Activated CD8-positive, alpha-beta memory T cell treated with anti-CD3 and anti-CD28 coated beads, Interleukin-2, amount 50 U/mL, for 1 hour (primary cell): Measurements from ENCODE around the gene TAS2R39.
A peak's percentile ranks its signal among the peaks of the same experiment; 100 is the strongest.
"Not testable (repeated sequence)": the region's sequence is repeated elsewhere in the genome, so short reads cannot be mapped to it uniquely, and the experiment has no call there.

Experiments used
- DNase-seq: peaks from one replicate; pipeline ENCODE4 v3.0.0-alpha.2; 2020; ENCODE audit errors: extremely low read depth

The TAS2R39 gene

DNA sequence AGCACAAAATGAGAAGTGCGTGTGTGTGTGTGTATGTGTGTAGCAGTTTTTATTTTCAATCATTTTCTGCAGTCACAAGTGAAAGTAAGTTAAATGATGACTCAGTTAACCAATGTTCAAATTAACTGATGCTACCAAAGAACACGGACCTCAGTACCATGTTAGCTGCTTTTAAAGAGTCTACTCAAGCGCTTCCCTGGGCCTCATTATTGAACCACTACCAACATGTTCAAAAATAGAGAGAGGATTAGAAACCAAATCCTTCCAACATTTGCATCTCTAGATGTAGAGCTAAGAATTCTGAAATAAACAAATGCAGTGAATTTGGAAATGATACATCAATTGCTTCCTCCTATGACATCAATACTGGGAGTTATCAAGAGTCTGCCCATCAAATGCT, at the start of gene TAS2R39:
Gene TAS2R39, plus strand, starts transcription at position 396 of the 400 bp plus-strand sequence. Its CDS starts 0 bp downstream, at position 396.
- no peak for DNase-seq

DNA sequence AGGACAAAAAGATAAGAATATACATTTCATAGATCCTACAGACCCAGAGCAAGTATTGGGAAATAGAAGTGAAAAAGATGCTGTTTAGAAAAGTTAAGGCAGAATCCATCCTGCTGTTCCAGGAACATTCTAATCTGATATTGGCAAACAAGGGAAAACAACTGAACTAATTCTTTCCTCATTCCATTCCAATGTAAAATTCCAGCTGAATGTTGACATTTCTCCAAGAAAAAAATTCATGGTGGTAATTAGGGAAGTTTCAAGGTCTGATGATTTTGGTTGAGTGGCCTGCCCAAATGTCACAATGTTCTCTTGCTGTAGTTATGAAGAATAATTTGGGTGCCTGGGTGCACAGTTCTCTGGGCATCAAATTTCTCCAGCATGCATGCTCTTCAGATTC, 36.1 kb upstream of the TAS2R39 start:
- no peak for DNase-seq

DNA sequence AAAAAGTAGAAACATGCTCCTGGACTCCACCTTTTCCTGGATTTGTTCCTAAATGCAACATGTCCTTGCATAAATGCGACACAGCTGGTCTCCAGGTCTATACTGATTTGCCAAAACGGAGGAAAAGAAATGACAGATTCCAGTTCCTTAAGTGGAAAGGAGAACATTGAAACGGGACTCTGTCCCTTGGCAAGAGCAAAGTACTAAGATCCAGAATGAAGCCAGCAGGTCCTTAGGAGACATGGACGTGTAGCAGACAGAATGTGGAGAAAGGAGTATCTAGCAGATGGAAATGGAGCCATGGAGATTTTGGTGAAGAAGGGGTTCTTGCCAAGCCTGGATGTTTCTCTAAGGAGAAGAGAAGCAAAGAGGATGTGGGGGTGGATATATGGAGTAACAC, 35.2 kb upstream of the TAS2R39 start:
- DNase-seq = no peak

DNA sequence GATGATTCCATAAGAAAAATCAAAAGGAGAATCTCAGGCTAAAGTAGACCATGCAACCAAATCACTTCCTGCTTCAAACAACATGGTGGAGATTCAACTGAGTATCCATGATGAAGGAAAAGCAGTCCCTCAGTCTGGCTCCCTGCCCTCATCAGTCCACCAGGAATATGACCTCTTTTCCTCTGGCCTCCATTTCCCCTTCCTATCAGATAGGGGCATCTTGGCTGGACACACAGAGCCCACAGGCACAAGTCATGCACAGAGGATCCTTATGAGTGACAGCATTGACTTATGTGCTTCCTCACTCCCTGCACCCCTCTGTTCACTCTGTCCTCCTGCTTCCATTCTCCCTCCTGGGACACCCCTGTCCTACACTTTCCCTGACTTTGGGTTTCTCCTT, 34.6 kb upstream of the TAS2R39 start:
- no peak for DNase-seq

DNA sequence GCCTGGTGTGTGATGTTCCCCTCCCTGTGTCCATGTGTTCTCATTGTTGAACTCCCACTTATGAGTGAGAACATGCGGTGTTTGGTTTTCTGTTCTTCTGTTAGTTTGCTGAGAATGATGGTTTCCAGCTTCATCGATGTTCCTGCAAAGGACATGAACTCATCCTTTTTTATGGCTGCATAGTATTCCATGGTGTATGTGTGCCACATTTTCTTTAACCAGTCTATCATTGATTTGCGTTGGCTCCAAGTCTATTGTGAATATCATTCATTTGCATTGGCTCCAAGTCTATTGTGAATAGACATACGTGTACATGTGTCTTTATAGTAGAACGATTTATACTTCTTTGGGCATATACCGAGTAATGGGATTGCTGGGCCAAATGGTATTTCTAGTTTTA, 32.5 kb upstream of the TAS2R39 start:
- DNase-seq = not testable (repeated sequence)

DNA sequence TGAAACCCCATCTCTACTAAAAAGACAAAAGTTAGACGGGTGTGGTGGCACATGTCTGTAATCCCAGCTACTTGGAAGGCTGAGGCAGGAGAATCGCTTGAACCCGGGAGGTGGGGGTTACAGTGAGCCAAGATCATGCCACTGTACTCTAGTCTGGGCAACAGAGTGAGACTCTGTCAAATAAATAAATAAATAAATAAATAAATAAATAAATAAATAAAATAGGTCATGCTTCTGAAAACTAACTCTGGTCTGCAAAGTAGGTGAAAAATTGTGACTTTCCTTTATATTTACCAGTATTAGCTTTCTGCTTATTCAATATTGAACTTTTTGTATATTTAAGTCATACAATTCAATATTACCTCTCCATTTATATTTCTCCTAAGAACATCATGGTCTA, 24.6 kb upstream of the TAS2R39 start:
- not testable (repeated sequence) for DNase-seq

DNA sequence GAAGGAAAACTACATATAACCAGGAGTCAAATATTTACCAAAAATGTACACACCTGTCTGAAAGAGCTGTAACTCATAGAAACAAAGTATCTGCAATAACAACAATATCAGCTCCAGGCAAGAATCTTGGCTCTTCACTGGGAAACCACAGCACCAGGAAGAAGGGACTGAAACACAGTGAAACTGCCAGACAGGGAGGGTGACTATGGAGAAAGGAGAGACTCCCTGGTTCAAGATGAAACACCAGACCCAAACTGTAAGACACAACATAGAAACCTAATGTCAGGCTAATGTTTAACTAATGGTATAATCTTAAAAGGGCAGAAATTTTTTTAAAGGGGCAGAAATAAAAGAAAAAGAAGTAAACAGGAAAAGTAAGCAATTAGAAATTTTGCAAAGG, 11.5 kb upstream of the TAS2R39 start:
- DNase-seq = no peak

DNA sequence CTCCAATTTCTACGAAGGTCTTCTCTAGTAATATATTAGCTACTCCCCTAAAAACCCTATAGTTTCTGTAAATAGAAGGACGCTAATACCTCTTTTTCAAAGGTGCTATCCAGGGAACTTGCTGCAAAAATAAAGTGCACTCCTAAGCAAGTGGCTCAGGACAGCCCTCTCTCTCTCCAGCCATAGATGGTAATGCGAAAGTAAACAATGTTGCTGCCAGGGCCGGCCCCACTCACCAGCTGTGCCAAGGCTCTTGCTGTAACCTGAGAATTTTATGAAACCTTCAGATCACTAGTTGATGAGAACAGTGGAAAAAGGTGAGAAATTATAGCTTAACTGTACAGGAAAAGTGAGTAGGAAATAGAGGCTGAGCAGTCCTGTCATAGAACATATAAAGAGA, 10.9 kb upstream of the TAS2R39 start:
- no peak for DNase-seq

DNA sequence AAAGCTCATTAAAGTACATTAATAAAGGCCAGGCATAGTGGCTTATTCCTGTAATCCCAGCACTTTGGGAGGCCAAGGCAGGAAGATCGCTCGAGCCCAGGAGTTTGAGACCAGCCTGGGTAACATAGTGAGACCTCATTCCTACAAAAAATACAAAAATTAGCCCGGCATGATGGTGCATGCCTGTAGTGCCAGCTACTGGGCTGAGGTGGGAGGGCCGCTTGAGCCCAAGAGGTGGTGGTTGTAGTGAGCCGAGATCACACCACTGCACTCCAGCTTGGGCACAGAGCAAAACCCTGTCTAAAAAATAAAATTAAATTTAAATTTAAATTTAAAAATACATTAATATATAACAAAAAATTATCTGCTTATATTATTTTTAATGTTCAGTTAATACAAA, 7.1 kb upstream of the TAS2R39 start:
- DNase-seq = no peak

DNA sequence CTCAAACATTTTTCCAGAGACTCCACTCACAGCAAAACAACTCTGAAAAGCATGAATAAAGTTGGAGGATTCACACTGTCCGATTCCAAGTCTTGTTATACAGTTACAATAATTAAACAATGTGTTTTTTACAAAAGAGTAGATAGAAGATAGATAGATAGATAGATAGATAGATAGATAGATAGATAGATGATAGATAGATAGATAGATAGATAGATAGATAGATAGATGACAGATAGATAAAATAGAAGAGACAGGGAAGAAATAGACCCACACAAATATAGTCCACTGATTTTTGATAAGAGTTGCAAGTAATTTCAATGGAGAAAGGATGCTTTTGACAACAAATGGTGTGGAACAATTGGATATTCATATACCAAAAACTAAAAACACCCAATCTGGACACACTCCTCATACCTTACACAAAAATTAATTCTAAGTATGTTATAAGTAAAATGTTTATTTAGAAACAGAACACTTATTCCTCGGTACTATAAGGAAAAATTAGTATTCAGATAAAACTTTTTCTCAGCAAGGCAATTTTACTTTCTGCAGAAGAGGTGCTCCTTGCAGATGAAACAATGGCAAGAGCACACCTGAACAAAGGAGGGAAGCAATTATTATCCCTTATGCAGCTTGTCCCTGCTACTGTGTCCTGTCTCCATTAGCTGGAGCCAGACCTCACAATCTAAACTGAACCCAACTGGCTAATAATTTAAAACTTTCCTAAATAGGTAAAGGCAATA, 5.7 kb upstream of the TAS2R39 start:
- no peak for DNase-seq

DNA sequence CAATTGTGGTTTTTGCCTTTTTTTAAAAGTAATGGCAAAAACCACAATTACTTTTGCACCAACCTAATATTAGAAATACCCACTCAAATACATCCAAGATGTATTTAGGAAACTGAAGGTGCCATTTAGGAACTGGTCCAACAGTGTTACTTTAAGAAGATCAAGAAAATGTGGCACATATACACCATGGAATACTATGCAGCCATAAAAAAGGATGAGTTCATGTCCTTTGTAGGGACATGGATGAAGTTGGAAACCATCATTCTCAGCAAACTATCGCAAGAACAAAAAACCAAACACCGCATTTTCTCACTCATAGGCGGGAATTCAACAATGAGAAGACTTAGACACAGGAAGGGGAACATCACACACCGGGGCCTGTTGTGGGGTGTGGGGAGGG, 2.4 kb upstream of the TAS2R39 start:
- not testable (repeated sequence) for DNase-seq

DNA sequence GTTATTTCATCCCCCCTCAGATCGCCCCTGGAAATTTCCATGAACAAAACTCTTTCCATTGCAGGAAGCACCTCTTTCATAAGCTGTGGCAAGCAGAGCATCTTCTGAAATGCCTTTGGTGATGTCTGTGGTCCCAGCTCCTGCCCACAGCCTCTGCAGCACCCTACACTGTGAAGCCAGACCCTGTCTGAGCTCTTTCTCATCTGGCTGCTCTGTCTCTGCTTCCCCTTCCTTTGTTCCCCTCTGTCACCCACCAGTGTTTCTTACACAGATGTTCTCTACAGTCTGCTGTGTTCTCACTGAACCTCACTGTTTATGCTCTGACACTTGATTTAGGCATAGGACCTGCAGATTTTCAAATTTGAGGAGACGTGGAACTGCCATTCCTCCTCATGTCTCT, 1.9 kb upstream of the TAS2R39 start:
- no peak for DNase-seq

DNA sequence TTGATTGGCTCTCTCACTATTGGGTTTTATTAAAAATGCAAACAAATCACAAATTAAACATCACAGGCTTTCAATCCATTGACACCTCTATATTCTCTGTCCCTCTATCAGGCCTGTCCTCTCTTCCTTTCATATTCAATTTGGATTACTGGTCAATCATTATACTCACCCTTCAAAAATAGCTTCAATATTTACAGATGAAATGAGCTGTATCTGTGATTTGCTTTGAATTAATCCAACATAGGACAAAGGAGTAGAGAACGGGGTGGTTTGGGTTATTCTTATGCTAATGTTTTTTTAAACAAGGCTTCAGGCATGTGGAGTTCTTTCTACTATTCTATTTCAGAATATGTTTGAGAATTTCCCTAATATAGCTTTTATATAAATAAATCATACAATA, 2.3 kb downstream of the TAS2R39 start:
- no peak for DNase-seq

DNA sequence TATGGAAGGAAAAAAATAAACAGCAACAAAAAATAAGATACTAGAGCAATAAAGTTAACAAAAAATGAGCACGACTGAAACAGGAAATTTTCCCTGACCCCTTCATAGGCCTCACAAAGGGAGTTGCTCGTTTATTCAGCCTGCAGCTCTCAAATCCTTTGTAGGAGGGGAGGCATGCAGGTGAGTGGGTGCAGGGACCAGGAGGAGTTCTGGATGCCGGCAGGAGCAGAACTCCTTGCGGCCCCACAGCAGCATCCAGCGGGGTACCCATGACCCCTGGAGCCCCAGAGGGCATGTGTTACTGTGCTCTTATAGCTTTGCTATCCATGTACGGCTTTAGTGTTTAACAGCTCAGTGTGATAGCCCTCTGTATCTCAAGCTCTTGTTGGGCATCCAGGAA, 5.8 kb downstream of the TAS2R39 start:
- DNase-seq = no peak

DNA sequence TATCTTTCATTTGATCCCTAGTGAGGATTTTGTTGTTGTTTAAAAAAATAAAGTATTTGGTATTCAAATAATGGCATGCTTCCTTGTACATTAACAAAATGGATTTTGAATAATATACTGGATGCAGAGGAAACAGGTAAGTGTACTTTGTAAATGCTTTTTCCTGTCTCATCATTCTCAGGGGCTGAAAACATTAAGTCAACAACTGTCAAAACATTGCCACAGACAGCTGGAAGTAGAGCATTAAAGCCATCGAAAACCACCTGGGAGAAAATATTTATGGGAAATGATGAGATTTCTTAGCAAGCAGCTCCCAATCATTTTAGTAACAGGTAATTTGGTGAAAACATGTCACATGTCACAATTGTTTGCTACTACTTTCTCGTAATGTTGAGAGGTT, 10.7 kb downstream of the TAS2R39 start:
- no peak for DNase-seq

DNA sequence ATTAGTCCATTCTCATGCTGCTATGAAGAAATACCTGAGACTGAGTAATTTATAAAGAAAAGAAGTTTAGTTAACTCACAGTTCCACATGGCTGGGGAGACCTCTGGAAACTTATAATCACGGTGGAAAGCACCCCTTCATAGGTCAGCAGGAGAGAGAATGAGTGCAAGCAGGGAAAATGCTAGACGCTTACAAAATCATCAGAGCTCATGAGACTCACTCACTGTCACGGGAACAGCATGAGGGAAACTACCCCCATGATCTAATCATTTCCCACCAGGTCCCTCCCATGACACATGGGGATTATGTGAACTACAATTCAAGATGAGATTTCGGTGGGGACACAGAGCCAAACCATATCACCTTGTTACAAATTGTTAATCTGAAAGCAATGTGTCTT, 15.8 kb downstream of the TAS2R39 start:
- no peak for DNase-seq

DNA sequence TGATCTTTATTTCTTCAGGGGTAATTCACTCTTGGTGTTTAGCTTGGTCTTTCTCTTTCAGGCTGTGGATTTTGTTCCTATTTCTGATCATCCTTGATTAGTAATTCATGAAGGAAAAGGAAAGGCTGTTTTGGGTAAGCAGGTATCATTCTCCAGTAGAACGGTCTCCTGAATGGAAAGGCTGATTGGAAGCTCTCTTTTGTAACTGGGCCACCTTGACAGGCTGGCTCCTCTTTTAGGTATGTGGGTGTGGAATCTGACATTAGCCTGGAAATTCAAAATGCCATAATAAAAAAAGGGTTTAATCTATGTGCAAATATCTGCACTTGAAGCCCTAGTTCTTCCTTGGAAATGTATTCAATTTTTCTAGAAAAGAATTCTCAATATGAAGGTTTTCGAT, 18.9 kb downstream of the TAS2R39 start:
- no peak for DNase-seq

DNA sequence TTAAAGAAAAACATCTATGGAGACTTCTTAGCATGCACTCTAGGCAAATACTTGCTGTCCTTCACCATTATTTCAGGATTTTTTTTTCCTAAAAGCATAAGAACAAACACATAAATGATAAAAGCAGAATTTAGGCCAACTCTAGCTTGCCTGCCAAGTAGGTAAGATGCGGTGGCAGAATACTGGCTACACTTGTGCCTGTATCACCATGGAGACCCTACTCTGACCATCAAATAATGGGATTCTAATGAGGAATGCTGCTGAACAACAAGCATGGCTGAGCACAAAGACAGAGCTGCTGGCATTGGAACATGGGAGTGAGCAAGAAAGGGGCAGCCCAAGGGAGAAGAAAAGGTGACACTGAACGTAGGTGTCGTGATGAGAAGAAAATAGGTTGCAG, 20.2 kb downstream of the TAS2R39 start:
- DNase-seq = no peak

DNA sequence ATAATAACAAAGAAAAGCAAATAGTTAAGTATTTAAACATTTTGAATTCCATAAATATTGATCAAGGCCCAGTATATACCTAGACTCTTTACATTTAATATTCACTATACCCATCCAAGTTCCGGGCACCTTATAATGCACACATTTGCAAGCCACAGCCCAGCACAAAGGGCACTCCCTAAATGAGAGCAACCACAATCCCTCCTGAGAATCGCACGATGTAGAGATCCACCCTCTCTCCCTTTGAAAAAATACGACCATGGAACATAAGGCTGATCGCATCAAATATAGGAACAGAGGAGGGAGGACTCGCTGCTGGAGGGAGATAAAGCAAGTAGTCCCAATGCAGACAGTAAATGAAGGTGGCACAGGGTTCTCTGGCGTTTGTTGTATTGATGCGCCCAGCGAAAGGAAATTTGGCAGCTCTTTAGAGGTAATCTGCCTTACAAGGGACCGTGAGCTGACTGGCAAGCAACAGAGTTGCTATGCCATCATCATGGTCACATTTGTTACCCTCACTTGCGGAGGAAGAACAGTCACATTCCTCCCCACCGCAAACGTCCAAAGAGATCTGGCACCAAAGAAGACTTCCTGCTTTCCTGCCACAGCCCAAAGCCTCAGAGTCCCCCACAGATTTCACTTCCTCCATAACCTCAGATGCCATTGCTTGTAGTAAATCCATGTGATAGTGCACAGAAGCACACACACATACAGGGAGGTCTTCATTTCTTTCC, 22.5 kb downstream of the TAS2R39 start:
- DNase-seq = peak; percentile 1

DNA sequence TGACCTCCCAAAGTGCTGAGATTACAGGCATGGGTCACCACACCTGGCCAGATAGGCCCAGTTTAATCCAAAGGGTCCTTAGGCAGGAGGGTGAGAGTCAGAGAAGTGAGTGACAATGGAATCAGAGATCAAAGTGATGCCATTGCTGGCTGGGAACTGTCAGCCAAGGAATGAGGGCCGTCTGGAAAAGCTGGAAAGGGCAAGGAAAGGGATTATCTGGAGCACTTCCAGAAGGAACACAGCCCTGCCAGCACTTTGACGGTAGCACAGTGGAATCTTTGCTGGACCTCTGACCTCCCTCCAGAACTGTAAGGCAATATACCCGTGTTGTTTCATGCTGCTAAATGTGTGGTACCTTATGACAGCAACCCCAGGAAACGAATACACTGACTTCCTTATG, 27.3 kb downstream of the TAS2R39 start:
- DNase-seq = no peak

DNA sequence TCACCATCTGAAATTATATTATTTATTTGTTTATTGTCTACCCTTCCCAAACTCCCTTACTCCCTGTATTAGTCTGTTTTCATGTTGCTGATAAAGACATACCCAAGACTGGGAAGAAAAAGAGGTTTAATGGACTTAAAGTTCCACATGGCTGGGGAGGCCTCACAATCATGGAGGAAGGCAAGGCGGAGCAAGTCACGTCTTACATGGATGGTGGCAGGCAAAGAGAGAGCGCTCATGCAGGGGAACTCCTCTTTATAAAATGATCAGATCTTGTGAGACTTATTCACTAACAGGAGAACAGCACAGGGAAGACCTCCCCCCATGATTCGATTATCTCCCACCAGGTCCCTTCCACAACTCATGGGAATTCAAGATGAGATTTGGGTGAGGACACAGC, 30.3 kb downstream of the TAS2R39 start:
- DNase-seq = not testable (repeated sequence)

DNA sequence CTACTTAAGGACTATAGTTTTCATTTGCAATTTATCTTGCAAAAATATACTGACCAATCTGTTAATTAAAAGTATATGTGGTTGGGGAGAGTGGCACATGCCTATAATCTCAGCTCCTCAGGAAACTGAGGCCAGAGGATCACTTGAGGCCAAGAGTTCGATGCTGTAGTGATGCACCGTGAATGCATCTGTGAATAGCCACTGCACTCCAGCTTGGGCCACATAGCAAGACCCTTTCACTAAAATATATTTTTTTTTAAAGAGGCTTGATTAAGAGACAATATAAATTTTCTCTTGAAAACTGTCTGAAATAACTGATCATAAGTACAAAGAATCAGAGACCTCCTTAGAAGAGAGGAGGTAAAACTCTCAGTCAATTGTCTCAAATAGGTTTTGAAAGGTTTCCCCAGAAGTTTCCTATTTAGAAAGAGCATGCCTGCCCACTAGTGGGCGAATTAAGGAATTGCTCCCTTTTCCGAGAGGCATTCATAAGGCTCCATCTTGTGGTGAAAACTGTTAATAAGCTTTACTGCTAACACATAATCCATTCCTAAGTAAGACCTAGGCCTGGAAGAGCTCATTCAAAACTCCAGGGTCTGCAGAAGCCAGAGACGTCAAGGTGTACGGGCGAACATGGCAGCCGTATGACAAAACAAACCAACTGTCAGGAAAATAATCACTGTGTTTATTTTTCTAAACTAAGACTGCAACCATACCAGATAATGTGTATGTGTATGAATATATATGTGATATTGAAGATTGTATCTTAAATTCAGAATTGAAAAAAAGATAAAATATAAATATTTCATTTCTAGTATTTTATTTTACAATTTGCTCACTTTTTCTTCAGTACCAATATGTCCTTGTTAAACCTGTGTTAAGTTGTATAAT, 31.8 kb downstream of the TAS2R39 start:
- peak; percentile 17 for DNase-seq
